ENCODE data around the gene EXOSC5.

Gene EXOSC5

GRCh38 chr19:41403181-41403970, 6.2 kb upstream of the EXOSC5 start:
- H4K20me1 ChIP-seq (ENCODE audit: insufficient read depth, low read length, poor library complexity, severe bottlenecking), result peaks cover 3% of the 10 kb centered on the region
- peaks cover 9% of the 10 kb centered on the region for H3K4me1 ChIP-seq (ENCODE audit: insufficient read depth, low read length, poor library complexity, severe bottlenecking)
- H3K36me3 ChIP-seq (ENCODE audit: insufficient read depth, low read length), result no peaks in the 10 kb centered on the region
- no peak overlapping the region for H3K4me3 ChIP-seq (ENCODE audit: low read length, poor library complexity, severe bottlenecking)
- H3K79me2 ChIP-seq (ENCODE audit: insufficient read depth, low read length), result peaks cover 29% of the 10 kb centered on the region
- H3F3A ChIP-seq (ENCODE audit: low read depth), result no peaks in the 10 kb centered on the region
- H3K9ac ChIP-seq (ENCODE audit: low read depth, low read length, poor library complexity, severe bottlenecking), result peak overlapping the region; percentile 32
- TF ChIP-seq EZH2phosphoT487 (IDR thresholded peaks at IDR 0.05; ENCODE audit: borderline replicate concordance) (no peak), CTCF (conservative IDR thresholded peaks at IDR 0.05; ENCODE audit: low read length) (no peak)
- no peak overlapping the region for H2AFZ ChIP-seq (ENCODE audit: low read length)
- no peak overlapping the region for H3K4me2 ChIP-seq (ENCODE audit: low read depth, low read length, poor library complexity, severe bottlenecking)
- no peaks in the 10 kb centered on the region for H3K9me3 ChIP-seq (ENCODE audit: insufficient read depth, low read depth, low read length)
- H3K9me2 ChIP-seq (replicated peaks; ENCODE audit: low read depth, low read length), result no peaks in the 10 kb centered on the region
- no peaks in the 10 kb centered on the region for H3K27me3 ChIP-seq (ENCODE audit: insufficient read depth, low read length, poor library complexity, severe bottlenecking)

- H3K79me2 ChIP-seq (ENCODE audit: insufficient read depth, low read length), result peaks cover 38% of the 10 kb centered on the region
- no peaks in the 10 kb centered on the region for H3K9me2 ChIP-seq (replicated peaks; ENCODE audit: low read depth, low read length)
- no peak overlapping the region for H3K4me2 ChIP-seq (ENCODE audit: low read depth, low read length, poor library complexity, severe bottlenecking)
- TF ChIP-seq EZH2phosphoT487 (IDR thresholded peaks at IDR 0.05; ENCODE audit: borderline replicate concordance) (no peak), CTCF (conservative IDR thresholded peaks at IDR 0.05; ENCODE audit: low read length) (no peak)
- no peaks in the 10 kb centered on the region for H3K27me3 ChIP-seq (ENCODE audit: insufficient read depth, low read length, poor library complexity, severe bottlenecking)
- H3K9ac ChIP-seq (ENCODE audit: low read depth, low read length, poor library complexity, severe bottlenecking), result no peak overlapping the region
- no peaks in the 10 kb centered on the region for H3K36me3 ChIP-seq (ENCODE audit: insufficient read depth, low read length)
- peaks cover 11% of the 10 kb centered on the region for H3K4me1 ChIP-seq (ENCODE audit: insufficient read depth, low read length, poor library complexity, severe bottlenecking)
- H2AFZ ChIP-seq (ENCODE audit: low read length), result no peak overlapping the region
- H3K4me3 ChIP-seq (ENCODE audit: low read length, poor library complexity, severe bottlenecking), result no peak overlapping the region
- H3F3A ChIP-seq (ENCODE audit: low read depth), result no peaks in the 10 kb centered on the region
- H4K20me1 ChIP-seq (ENCODE audit: insufficient read depth, low read length, poor library complexity, severe bottlenecking), result peaks cover 3% of the 10 kb centered on the region
- H3K9me3 ChIP-seq (ENCODE audit: insufficient read depth, low read depth, low read length), result no peaks in the 10 kb centered on the region
These were observed 4.9 kb upstream of the EXOSC5 start for GRCh38 chr19:41402010-41402409.

- H3K4me2 ChIP-seq (ENCODE audit: low read depth, low read length, poor library complexity, severe bottlenecking), result peak overlapping the region; percentile 24
These were observed 4.3 kb upstream of the EXOSC5 start for GRCh38 chr19:41401483-41401882.

More at GRCh38 chr19:41401483-41401882, 4.3 kb upstream of the EXOSC5 start:
- TF ChIP-seq EZH2phosphoT487 (IDR thresholded peaks at IDR 0.05; ENCODE audit: borderline replicate concordance) (no peak), CTCF (conservative IDR thresholded peaks at IDR 0.05; ENCODE audit: low read length) (no peak)
- peaks cover 11% of the 10 kb centered on the region for H3K4me1 ChIP-seq (ENCODE audit: insufficient read depth, low read length, poor library complexity, severe bottlenecking)
- no peaks in the 10 kb centered on the region for H3K9me2 ChIP-seq (replicated peaks; ENCODE audit: low read depth, low read length)
- H3F3A ChIP-seq (ENCODE audit: low read depth), result no peaks in the 10 kb centered on the region
- H3K27me3 ChIP-seq (ENCODE audit: insufficient read depth, low read length, poor library complexity, severe bottlenecking), result no peaks in the 10 kb centered on the region
- no peaks in the 10 kb centered on the region for H3K36me3 ChIP-seq (ENCODE audit: insufficient read depth, low read length)
- no peak overlapping the region for H2AFZ ChIP-seq (ENCODE audit: low read length)
- no peaks in the 10 kb centered on the region for H3K9me3 ChIP-seq (ENCODE audit: insufficient read depth, low read depth, low read length)
- H3K9ac ChIP-seq (ENCODE audit: low read depth, low read length, poor library complexity, severe bottlenecking), result no peak overlapping the region
- no peak overlapping the region for H3K4me3 ChIP-seq (ENCODE audit: low read length, poor library complexity, severe bottlenecking)
- peaks cover 3% of the 10 kb centered on the region for H4K20me1 ChIP-seq (ENCODE audit: insufficient read depth, low read length, poor library complexity, severe bottlenecking)
- peaks cover 43% of the 10 kb centered on the region for H3K79me2 ChIP-seq (ENCODE audit: insufficient read depth, low read length)
